8988T (cell line): ENCODE measurements around the gene PANX3.
A peak's percentile ranks its signal among the peaks of the same experiment; 100 is the strongest.

Source experiments
- DNase-seq: peaks from one replicate; pipeline ENCODE4 v3.0.0; 2011

The PANX3 gene

GRCh38 chr11:124658986-124659385 is 47.8 kb downstream of the PANX3 start:
- no peak for DNase-seq

- no peak for DNase-seq
Measured at GRCh38 chr11:124661553-124661952, 50.3 kb downstream of the PANX3 start.

- no peak for DNase-seq
Measured at GRCh38 chr11:124662106-124662505, 50.9 kb downstream of the PANX3 start.

- DNase-seq, result no peak
Measured at GRCh38 chr11:124663861-124664260, 52.6 kb downstream of the PANX3 start.

- no peak for DNase-seq
Measured at GRCh38 chr11:124667601-124668000, 56.4 kb downstream of the PANX3 start.

- peak; percentile 47 for DNase-seq
Measured at GRCh38 chr11:124669193-124669592, 58.0 kb downstream of the PANX3 start.
